T-helper 1 cell treated with Interleukin-12 subunit alpha and Interleukin-12 subunit beta and Interleukin-4 antibody, amounts not matched to agents 30 μg/mL and 1 μg/mL, for 36 hours (primary cell): Measurements from ENCODE around the gene CLCN3.
"Not testable (repeated sequence)": the region's sequence is repeated elsewhere in the genome, so short reads cannot be mapped to it uniquely, and the experiment has no call there.

Experiments
- H3K27ac Mint-ChIP-seq: one replicate; pipeline ENCODE4 v1.8.0; 2021; ENCODE audit warnings: mild to moderate bottlenecking, mixed read lengths
- H3K27me3 Mint-ChIP-seq: one replicate; pipeline ENCODE4 v1.8.0; 2021; ENCODE audit warnings: low read depth, mixed read lengths
- H3K36me3 Mint-ChIP-seq: one replicate; pipeline ENCODE4 v1.8.0; 2021; ENCODE audit warnings: low read depth, mixed read lengths
- H3K4me1 Mint-ChIP-seq: one replicate; pipeline ENCODE4 v1.8.0; 2021; ENCODE audit warnings: low read depth, mixed read lengths
- H3K4me3 Mint-ChIP-seq: one replicate; pipeline ENCODE4 v1.8.0; 2021; ENCODE audit warnings: mild to moderate bottlenecking, moderate library complexity, mixed read lengths
- H3K9me3 Mint-ChIP-seq: one replicate; pipeline ENCODE4 v1.8.0; 2021; ENCODE audit warnings: mixed read lengths

Gene CLCN3

DNA sequence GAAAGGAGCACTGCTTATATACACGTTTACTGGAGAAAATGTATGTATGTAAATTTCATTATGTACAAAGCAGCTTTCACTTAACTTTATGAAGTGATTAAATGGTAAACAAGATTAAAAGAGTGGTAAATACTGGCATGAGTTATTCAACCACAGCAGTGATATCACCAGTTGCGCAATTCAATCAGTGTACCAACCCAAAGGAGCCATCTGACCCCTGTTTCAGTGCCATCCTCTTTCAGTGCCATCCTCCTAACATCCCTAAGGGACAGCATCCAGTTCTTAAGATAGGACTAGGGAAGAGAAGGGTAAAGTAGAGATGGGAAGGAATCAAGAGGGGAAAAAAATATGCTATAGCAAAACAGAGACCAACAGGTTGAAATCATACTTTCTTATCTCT, 121.2 kb downstream of the CLCN3 start:
- Mint-ChIP-seq H3K27ac (no peak overlapping the region), H3K36me3 (peaks cover 30% of the 10 kb centered on the region), H3K27me3 (no peaks in the 10 kb centered on the region), H3K4me1 (no peaks in the 10 kb centered on the region), H3K4me3 (no peak overlapping the region), H3K9me3 (no peaks in the 10 kb centered on the region)

- no peaks in the 10 kb centered on the region for H3K9me3 Mint-ChIP-seq
- no peaks in the 10 kb centered on the region for H3K27me3 Mint-ChIP-seq
- H3K4me1 Mint-ChIP-seq = no peaks in the 10 kb centered on the region
- peaks cover 18% of the 10 kb centered on the region for H3K36me3 Mint-ChIP-seq
- no peak overlapping the region for H3K4me3 Mint-ChIP-seq
- H3K27ac Mint-ChIP-seq = no peak overlapping the region
These were observed 124.2 kb downstream of the CLCN3 start for GRCh38 chr4:169744601-169745000.

GRCh38 chr4:169745291-169745690, 124.9 kb downstream of the CLCN3 start:
- H3K4me1 Mint-ChIP-seq = peaks cover 3% of the 10 kb centered on the region
- H3K9me3 Mint-ChIP-seq = no peaks in the 10 kb centered on the region
- peaks cover 19% of the 10 kb centered on the region for H3K36me3 Mint-ChIP-seq
- no peaks in the 10 kb centered on the region for H3K27me3 Mint-ChIP-seq
- H3K27ac Mint-ChIP-seq = no peak overlapping the region
- no peak overlapping the region for H3K4me3 Mint-ChIP-seq

- no peaks in the 10 kb centered on the region for H3K27me3 Mint-ChIP-seq
- H3K9me3 Mint-ChIP-seq = no peaks in the 10 kb centered on the region
- peaks cover 12% of the 10 kb centered on the region for H3K36me3 Mint-ChIP-seq
- peaks cover 31% of the 10 kb centered on the region for H3K4me1 Mint-ChIP-seq
- H3K4me3 Mint-ChIP-seq = peak overlapping the region; percentile 90
- peak overlapping the region; percentile 64 for H3K27ac Mint-ChIP-seq
These were observed 136.7 kb downstream of the CLCN3 start for GRCh38 chr4:169756971-169757574.

DNA sequence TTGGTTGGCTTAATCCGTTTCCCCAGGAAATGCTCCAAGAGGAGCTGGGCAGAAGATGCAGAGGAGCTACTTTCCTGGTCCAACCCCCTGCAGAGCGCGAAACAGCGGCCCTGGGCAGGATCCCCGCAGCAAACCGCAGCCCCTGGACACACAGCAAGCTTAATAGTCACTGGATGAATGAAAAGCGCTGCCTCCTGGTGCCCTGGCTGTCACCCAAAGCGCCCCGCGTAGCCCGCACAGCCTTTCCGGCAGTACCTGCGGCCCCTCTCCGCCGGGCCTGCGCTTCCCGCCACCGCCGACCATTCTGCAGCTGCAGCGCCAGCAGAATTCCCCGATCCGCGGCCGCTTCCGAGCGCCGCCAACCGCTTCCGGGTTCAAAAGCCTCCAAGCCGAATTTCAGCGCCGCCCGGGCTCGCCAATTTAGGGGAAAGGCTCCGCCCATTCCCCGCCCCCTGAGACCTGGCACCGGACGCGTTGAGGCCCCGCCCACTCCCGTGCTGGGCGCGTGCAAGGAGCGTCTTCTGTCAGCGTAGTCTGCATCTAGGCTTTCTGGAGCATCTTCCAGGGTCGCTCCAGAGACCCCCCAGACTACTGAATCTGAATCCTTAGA, 137.3 kb downstream of the CLCN3 start, which contains the start of gene HPF1:
HPF1 (minus strand) TSS at position 370 of the 610 bp plus-strand sequence; CDS start at position 303, 67 bp downstream.
- peaks cover 27% of the 10 kb centered on the region for H3K4me1 Mint-ChIP-seq
- H3K9me3 Mint-ChIP-seq = no peaks in the 10 kb centered on the region
- peak within 1 kb of the TSS; percentile 64 for H3K27ac Mint-ChIP-seq
- peak within 1 kb of the TSS; percentile 90 for H3K4me3 Mint-ChIP-seq
- no peaks in the 10 kb centered on the region for H3K27me3 Mint-ChIP-seq
- peaks cover 7% of the 10 kb centered on the region for H3K36me3 Mint-ChIP-seq

DNA sequence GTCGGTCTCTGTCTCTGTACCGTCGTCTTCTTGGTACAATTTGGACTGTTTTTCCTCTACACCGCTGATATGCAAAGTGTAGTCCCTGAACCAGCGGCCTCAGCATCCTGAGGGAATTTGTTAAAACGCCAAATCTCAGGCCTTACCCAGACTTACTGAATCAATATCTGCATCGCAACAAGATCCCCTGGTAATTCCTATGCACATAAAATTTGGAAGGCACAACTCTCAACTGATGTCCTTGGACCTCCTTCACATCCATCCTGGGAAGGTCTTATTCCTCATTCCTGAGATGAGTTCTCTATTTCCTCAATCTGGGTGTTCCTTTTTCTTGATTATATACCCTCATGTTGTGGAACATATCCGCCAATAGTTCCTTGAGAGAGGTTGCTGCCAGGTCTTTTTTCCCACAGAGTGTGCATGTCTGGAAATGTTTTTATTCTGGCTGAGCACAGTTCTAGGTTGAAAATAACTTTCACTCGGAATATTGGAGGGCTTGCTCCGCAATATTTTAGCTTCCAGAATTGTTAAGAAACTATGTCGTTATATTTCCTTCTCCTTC, 138.1 kb downstream of the CLCN3 start:
- H3K27me3 Mint-ChIP-seq = no peaks in the 10 kb centered on the region
- H3K27ac Mint-ChIP-seq = peak overlapping the region; percentile 35
- H3K4me3 Mint-ChIP-seq = peak overlapping the region; percentile 72
- H3K9me3 Mint-ChIP-seq = no peaks in the 10 kb centered on the region
- peaks cover 4% of the 10 kb centered on the region for H3K36me3 Mint-ChIP-seq
- peaks cover 27% of the 10 kb centered on the region for H3K4me1 Mint-ChIP-seq

GRCh38 chr4:169761846-169762245, 141.5 kb downstream of the CLCN3 start:
- H3K9me3 Mint-ChIP-seq = no peaks in the 10 kb centered on the region
- H3K27me3 Mint-ChIP-seq = peaks cover 2% of the 10 kb centered on the region
- H3K4me1 Mint-ChIP-seq = peaks cover 8% of the 10 kb centered on the region
- H3K4me3 Mint-ChIP-seq = no peak overlapping the region
- H3K36me3 Mint-ChIP-seq = no peaks in the 10 kb centered on the region
- no peak overlapping the region for H3K27ac Mint-ChIP-seq

DNA sequence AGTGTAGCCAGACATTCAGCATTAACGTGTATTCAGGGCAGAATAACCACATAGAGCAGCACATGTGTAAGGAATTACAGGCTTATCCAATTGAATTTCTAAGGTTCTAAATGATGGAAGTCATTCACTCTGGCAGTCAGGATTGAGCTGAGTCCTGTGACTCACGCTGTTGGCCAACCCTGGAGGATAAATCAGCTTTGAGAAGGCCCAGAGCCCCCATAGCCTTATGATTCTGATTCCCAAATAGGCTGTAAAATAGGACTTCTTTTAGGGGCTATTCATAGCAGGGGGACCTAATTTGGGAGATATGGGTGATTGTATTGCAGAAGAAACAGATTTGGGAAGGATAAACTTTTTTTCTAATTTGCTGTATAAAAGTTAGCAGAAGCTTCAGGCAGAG, 145.5 kb downstream of the CLCN3 start:
- no peak overlapping the region for H3K4me3 Mint-ChIP-seq
- H3K27ac Mint-ChIP-seq = no peak overlapping the region
- H3K36me3 Mint-ChIP-seq = no peaks in the 10 kb centered on the region
- H3K4me1 Mint-ChIP-seq = peaks cover 3% of the 10 kb centered on the region
- H3K27me3 Mint-ChIP-seq = peaks cover 13% of the 10 kb centered on the region
- H3K9me3 Mint-ChIP-seq = no peaks in the 10 kb centered on the region

DNA sequence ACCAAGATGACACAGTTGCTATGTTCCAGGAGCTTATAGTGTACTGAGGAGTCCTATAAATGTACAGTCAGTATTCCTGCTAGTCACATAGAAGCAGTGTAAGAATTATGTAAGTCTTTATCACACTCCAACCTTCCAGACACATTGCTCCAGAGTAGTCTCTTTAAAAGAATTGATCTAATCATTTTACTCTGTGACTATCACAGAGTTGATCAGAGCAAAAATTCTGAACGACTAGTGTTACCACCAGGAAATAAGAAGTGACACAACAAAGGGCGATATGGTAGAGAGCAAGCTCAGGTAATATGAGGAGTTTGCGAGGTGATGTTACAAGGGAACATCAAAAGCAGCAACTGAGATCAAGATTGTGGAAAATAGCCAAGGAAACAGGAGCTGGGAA, 146.4 kb downstream of the CLCN3 start:
- peaks cover 13% of the 10 kb centered on the region for H3K27me3 Mint-ChIP-seq
- peaks cover 5% of the 10 kb centered on the region for H3K4me1 Mint-ChIP-seq
- no peaks in the 10 kb centered on the region for H3K36me3 Mint-ChIP-seq
- no peaks in the 10 kb centered on the region for H3K9me3 Mint-ChIP-seq
- no peak overlapping the region for H3K4me3 Mint-ChIP-seq
- no peak overlapping the region for H3K27ac Mint-ChIP-seq

DNA sequence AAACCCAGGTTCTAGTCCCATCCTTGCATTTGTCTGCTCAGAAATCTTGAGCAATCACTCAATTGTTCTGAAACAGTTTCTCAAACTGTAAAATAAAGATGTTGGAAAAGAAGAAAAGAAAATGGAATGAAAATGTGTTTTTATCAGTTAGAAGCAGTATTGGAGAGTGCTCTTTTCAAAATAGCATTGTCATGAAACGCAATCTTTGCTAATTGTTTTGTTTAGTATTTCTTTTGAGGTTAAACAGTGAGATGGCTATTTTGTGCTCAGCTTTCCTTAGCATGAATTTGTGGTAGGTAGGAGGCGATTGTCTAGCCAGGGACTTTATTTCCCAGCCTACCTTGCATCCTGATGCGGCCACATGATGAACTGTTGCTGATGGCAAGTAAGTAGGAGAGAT, 148.0 kb downstream of the CLCN3 start:
- Mint-ChIP-seq H3K4me1 (peaks cover 5% of the 10 kb centered on the region), H3K27me3 (peaks cover 13% of the 10 kb centered on the region), H3K4me3 (no peak overlapping the region), H3K9me3 (no peaks in the 10 kb centered on the region), H3K27ac (no peak overlapping the region), H3K36me3 (no peaks in the 10 kb centered on the region)

GRCh38 chr4:169770416-169770815, 150.0 kb downstream of the CLCN3 start:
- Mint-ChIP-seq H3K27ac (no peak overlapping the region), H3K9me3 (no peaks in the 10 kb centered on the region), H3K4me1 (peaks cover 7% of the 10 kb centered on the region), H3K36me3 (no peaks in the 10 kb centered on the region), H3K27me3 (peaks cover 17% of the 10 kb centered on the region), H3K4me3 (no peak overlapping the region)

DNA sequence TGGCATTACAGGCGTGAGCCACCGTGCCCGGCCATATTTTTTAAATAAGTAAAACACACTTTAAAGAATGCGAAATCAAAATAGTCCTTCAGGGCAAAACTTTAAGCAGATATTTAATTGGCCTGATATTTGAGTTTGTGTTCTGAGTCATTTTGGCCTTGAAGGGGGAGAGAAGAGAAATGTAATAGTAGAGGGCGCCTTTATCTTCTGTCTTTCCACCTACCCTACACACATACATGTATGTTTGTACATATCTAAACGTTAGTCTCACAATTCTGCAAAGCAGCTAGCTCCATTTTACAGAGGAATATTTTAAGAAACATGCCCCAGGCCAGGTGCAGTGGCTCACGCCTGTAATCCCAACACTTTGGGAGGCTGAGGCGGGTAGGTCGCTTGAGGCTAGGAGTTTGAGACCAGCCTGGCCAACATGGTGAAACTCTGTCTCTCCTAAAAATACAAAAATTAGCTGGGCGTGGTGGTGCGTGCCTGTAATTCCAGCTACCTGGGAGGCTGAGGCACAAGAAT, 151.2 kb downstream of the CLCN3 start:
- H3K4me3 Mint-ChIP-seq, H3K36me3 Mint-ChIP-seq, H3K4me1 Mint-ChIP-seq, H3K9me3 Mint-ChIP-seq, H3K27ac Mint-ChIP-seq: not testable (repeated sequence)
- H3K27me3 Mint-ChIP-seq = peaks cover 26% of the 10 kb centered on the region
